B cell (primary cell): ENCODE results near the gene TRAPPC1. TPM values are rescaled to one million over a fixed set of nuclear protein-coding genes. Genes with fewer than 3 reads are reported as not detected.

Experiments
- ATAC-seq: fragments of 200-7000 bp; cut with Tn5 transposase; one replicate; pipeline ENCODE4 v1.10.0; 2021; ENCODE audit warnings: low read depth, mild to moderate bottlenecking, moderate number of reproducible peaks, moderate library complexity
- CTCF ChIA-PET: fragments of 350-600 bp; sonication (Branson Sonifier 250); formaldehyde crosslinking; loops from one replicate; lab custom pipeline; 2021; ENCODE audit warnings: antibody characterized with exemption, inconsistent platforms; lab: Charles Lee
- POLR2A ChIA-PET: fragments of 350-600 bp; sonication (Branson Sonifier 250); formaldehyde crosslinking; loops from one replicate; lab custom pipeline; 2021; ENCODE audit warnings: antibody characterized with exemption; lab: Charles Lee
- DNase-seq: peaks from one replicate; pipeline ENCODE4 v3.0.0; 2013
- H2AFZ ChIP-seq: 2 replicates; pipeline ENCODE4 v1.6.1; 2012; ENCODE audit warnings: mild to moderate bottlenecking, low read depth, low read length; ENCODE audit not compliant: insufficient read depth, poor library complexity, severe bottlenecking
- H3K27ac ChIP-seq, 2 donors: 1 replicate in 1 of 2; 2 replicates in 1 of 2; pipeline ENCODE4 v1.5.1; 2012 to 2013; ENCODE audit warnings: low read length in 2 of 2, mild to moderate bottlenecking in 2 of 2, moderate library complexity in 1 of 2
- H3K27me3 ChIP-seq, 4 experiments: fragments of 200-600 bp in 1 of 4; sonication (generic) in 1 of 4; replicated peaks in 1 of 4; 1 replicate in 2 of 4; 2 replicates in 2 of 4; pipeline versions ENCODE4 v1.6.1 to v1.7.0; 2013 to 2016; ENCODE audit warnings: low read length in 3 of 4, mild to moderate bottlenecking in 2 of 4, mixed read lengths in 1 of 4, moderate library complexity in 1 of 4; ENCODE audit not compliant: insufficient read depth in 4 of 4, control insufficient read depth in 3 of 4; ENCODE audit errors: control extremely low read depth in 1 of 4
- H3K36me3 ChIP-seq, 2 experiments: replicated peaks in 1 of 2; 1 replicate in 1 of 2; 2 replicates in 1 of 2; pipeline versions ENCODE4 v1.6.1 to v1.7.1; 2013; ENCODE audit warnings: low read length in 1 of 2; ENCODE audit not compliant: insufficient read depth in 2 of 2, control insufficient read depth in 1 of 2; ENCODE audit errors: control extremely low read depth in 1 of 2, extremely low read depth in 1 of 2
- H3K4me1 ChIP-seq, 2 donors: fragments of 200-600 bp in 1 of 2; sonication (generic) in 1 of 2; 1 replicate in 1 of 2; 2 replicates in 1 of 2; pipeline versions ENCODE4 v1.5.1 to v1.6.1; 2013 to 2017; ENCODE audit warnings: low read length in 2 of 2; ENCODE audit not compliant: control insufficient read depth in 2 of 2, insufficient read depth in 2 of 2
- H3K4me2 ChIP-seq: replicated peaks from 2 replicates; pipeline ENCODE3; 2012; ENCODE audit warnings: mild to moderate bottlenecking, low read depth, low read length; ENCODE audit not compliant: poor library complexity, severe bottlenecking
- H3K4me3 ChIP-seq, 5 experiments: fragments of 200-600 bp in 1 of 5; sonication (generic) in 1 of 5; 1 replicate in 3 of 5; 2 replicates in 2 of 5; pipeline versions ENCODE4 v1.5.1 to v1.7.0; 2011 to 2016; ENCODE audit warnings: low read length in 4 of 5, mild to moderate bottlenecking in 4 of 5, low read depth in 2 of 5, control low read depth in 1 of 5, moderate library complexity in 1 of 5; ENCODE audit not compliant: insufficient read depth in 1 of 5; ENCODE audit errors: control extremely low read depth in 1 of 5, extremely low read depth in 1 of 5
- H3K79me2 ChIP-seq: fragments of 200-600 bp; sonication (generic); one replicate; pipeline ENCODE4 v1.6.0; 2016; ENCODE audit warnings: low read length; ENCODE audit not compliant: control insufficient read depth, insufficient read depth
- H3K9ac ChIP-seq: fragments of 200-600 bp; sonication (generic); 2 replicates; pipeline ENCODE4 v1.6.1; 2017; ENCODE audit warnings: mild to moderate bottlenecking, low read length, moderate library complexity
- H3K9me3 ChIP-seq, 3 donors: one replicate each; pipeline versions ENCODE4 v1.6.1 to v1.7.1; 2013; ENCODE audit warnings: low read length in 2 of 3; ENCODE audit not compliant: control insufficient read depth in 2 of 3, insufficient read depth in 1 of 3; ENCODE audit errors: control extremely low read depth in 1 of 3
- H4K20me1 ChIP-seq: 2 replicates; pipeline ENCODE4 v1.6.0; 2012; ENCODE audit warnings: mild to moderate bottlenecking, low read length; ENCODE audit not compliant: insufficient read depth, control insufficient read depth, poor library complexity, severe bottlenecking
- H3K27ac Mint-ChIP-seq: one replicate; pipeline ENCODE4 v1.8.0; 2021; ENCODE audit warnings: mixed read lengths
- H3K27me3 Mint-ChIP-seq: one replicate; pipeline ENCODE4 v1.8.0; 2021; ENCODE audit warnings: mixed read lengths
- H3K4me1 Mint-ChIP-seq: one replicate; pipeline ENCODE4 v1.8.0; 2021; ENCODE audit warnings: mixed read lengths
- H3K4me3 Mint-ChIP-seq: one replicate; pipeline ENCODE4 v1.8.0; 2021; ENCODE audit warnings: mixed read lengths
- H3K9me3 Mint-ChIP-seq: one replicate; pipeline ENCODE4 v1.8.0; 2022; ENCODE audit warnings: mixed read lengths; ENCODE audit not compliant: insufficient read depth
- EZH2 ChIP-seq: IDR thresholded peaks from 2 replicates; pipeline ENCODE4 v1.6.1; 2012; ENCODE audit warnings: borderline replicate concordance, low read depth, mild to moderate bottlenecking, moderate library complexity, low read length; ENCODE audit not compliant: insufficient read depth, poor library complexity, severe bottlenecking
- WGBS: methylation state at CpG from one replicate; pipeline ENCODE4 v1.1.5; 2013; ENCODE audit warnings: missing lambda C conversion rate; ENCODE audit not compliant: insufficient coverage; 5-methylcytosine and 5-hydroxymethylcytosine counted together
- intact Hi-C: fragments of 100-400 bp; cut with micrococcal nuclease; formaldehyde crosslinking; loops from one replicate; pipeline ENCODE4 v1.10.0; 2022
- polyA plus RNA-seq: library from polyadenylated mRNA; depleted of rRNA; stranded (reverse); fragments of >200 nt; gene quantifications from 2 replicates; pipeline ENCODE4 v1.2.3, GENCODE V29; 2012
- total RNA-seq, 2 donors: library from RNA; stranded (reverse); fragments of 120-200 nt in 1 of 2; gene quantifications; 1 replicate in 1 of 2; 2 replicates in 1 of 2; pipeline versions ENCODE4 v1.2.3 to v1.2.4, GENCODE V29; 2013 to 2022
- TF ChIP-seq, protein P1 (sequence below): fragments of 200-600 bp; IDR thresholded peaks from one replicate; pipeline ENCODE4 v1.8.0; 2022; ENCODE audit warnings: antibody characterized with exemption, mild to moderate bottlenecking

The TRAPPC1 gene
- total and polyA plus RNA-seq, 2 donors (not counting 1 experiment from before 2014, with no cell fraction given): 118 to 173 TPM

DNA sequence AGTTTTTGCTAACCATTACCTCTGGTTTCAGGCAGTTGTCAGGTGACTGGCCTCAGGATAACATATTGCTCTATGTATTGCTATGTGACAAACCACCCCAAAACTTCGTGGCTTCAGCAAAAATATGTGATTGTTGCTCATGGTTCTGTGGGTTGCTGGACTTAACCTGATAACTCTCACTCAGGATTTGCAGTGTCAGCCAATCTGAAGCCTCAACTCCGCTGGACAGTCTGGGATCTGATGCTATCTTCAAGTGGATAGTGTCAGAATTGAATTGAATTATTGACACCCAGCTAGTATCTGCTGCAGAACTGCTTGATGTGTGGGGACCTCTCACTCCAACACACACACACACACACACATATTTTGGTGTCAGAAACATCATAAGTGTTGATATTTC, 36.0 kb upstream of the TRAPPC1 start:
- H3K27ac ChIP-seq: no peak overlapping the region
- no peaks in the 10 kb centered on the region for H3K9me3 ChIP-seq
- no peaks in the 10 kb centered on the region for H3K4me1 Mint-ChIP-seq
- intact Hi-C loops: no loop called here
- no peak for TF ChIP-seq EZH2
- TF ChIP-seq, protein P1, sequence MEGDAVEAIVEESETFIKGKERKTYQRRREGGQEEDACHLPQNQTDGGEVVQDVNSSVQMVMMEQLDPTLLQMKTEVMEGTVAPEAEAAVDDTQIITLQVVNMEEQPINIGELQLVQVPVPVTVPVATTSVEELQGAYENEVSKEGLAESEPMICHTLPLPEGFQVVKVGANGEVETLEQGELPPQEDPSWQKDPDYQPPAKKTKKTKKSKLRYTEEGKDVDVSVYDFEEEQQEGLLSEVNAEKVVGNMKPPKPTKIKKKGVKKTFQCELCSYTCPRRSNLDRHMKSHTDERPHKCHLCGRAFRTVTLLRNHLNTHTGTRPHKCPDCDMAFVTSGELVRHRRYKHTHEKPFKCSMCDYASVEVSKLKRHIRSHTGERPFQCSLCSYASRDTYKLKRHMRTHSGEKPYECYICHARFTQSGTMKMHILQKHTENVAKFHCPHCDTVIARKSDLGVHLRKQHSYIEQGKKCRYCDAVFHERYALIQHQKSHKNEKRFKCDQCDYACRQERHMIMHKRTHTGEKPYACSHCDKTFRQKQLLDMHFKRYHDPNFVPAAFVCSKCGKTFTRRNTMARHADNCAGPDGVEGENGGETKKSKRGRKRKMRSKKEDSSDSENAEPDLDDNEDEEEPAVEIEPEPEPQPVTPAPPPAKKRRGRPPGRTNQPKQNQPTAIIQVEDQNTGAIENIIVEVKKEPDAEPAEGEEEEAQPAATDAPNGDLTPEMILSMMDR: no peak
- H3K27me3 Mint-ChIP-seq: no peaks in the 10 kb centered on the region
- no peak overlapping the region for H3K4me2 ChIP-seq
- no peaks in the 10 kb centered on the region for H3K9me3 Mint-ChIP-seq
- no peaks in the 10 kb centered on the region for H4K20me1 ChIP-seq
- ChIA-PET CTCF (no interaction called here), POLR2A (no interaction called here)
- no peak for ATAC-seq
- H3K27ac Mint-ChIP-seq: no peak overlapping the region
- H2AFZ ChIP-seq: no peak overlapping the region
- no peak overlapping the region for H3K9ac ChIP-seq
- H3K4me3 ChIP-seq: no peak overlapping the region
- H3K36me3 ChIP-seq: no peaks in the 10 kb centered on the region
- H3K4me1 ChIP-seq: no peaks in the 10 kb centered on the region
- H3K4me3 Mint-ChIP-seq: no peak overlapping the region
- DNase-seq: no peak
- no CpG with 5 or more reads among the region's 2 CpGs for WGBS
- no peaks in the 10 kb centered on the region for H3K79me2 ChIP-seq
- peaks cover 0 to 11% (median 0%) of the 10 kb centered on the region in 4 experiments for H3K27me3 ChIP-seq

DNA sequence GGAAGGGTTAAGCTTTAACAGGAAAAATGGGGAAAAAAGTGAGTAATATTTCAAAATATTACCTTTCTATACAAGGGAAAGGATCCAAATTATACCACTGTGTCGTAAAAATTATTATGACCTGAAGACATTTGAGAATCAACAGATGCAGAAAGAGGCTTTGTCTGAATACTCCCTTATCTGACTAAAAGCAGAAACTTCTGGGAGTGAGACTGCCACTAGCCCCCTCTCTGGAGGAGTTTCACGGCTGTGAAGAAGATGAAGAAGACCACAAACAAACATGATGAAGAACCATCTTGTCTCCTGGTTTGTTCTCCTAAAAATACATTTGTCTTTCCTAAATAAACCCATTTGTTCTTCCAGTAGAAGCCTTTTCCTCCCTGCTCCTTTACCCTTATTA, 29.7 kb upstream of the TRAPPC1 start:
- no peaks in the 10 kb centered on the region for H3K9me3 ChIP-seq
- H2AFZ ChIP-seq: no peak overlapping the region
- no peak overlapping the region for H3K4me3 Mint-ChIP-seq
- H3K27ac Mint-ChIP-seq: no peak overlapping the region
- no peak for ATAC-seq
- POLR2A ChIA-PET: no interaction called here
- DNase-seq: no peak
- peaks cover 0 to 5% (median 1%) of the 10 kb centered on the region in 4 experiments for H3K27me3 ChIP-seq
- no peak overlapping the region for H3K4me2 ChIP-seq
- TF ChIP-seq, protein P1: no peak
- no peak for TF ChIP-seq EZH2
- H3K4me1 ChIP-seq: no peaks in the 10 kb centered on the region
- no peaks in the 10 kb centered on the region for H3K36me3 ChIP-seq
- CTCF ChIA-PET: interaction anchor here (1.1 kb wide), 1 partner anchor 27 kb away, joined by 3 read pairs; no protein-coding TSS in a partner anchor
- H4K20me1 ChIP-seq: no peaks in the 10 kb centered on the region
- no CpG with 5 or more reads among the region's 2 CpGs for WGBS
- no peak overlapping the region for H3K27ac ChIP-seq
- no peaks in the 10 kb centered on the region for H3K4me1 Mint-ChIP-seq
- H3K27me3 Mint-ChIP-seq: peaks cover 18% of the 10 kb centered on the region
- H3K79me2 ChIP-seq: no peaks in the 10 kb centered on the region
- no peaks in the 10 kb centered on the region for H3K9me3 Mint-ChIP-seq
- intact Hi-C loops: no loop called here
- H3K9ac ChIP-seq: no peak overlapping the region
- no peak overlapping the region for H3K4me3 ChIP-seq
